H9 (cell line): ENCODE data around the gene LAMC2. TPM values are rescaled to one million over a fixed set of nuclear protein-coding genes. Genes with fewer than 3 reads are reported as not detected.

ENCODE experiments used
- DNase-seq: peaks from one replicate; pipeline ENCODE4 v3.0.0-alpha.2; 2017
- H2AFZ ChIP-seq: one replicate; pipeline ENCODE4 v1.6.1; 2013; ENCODE audit warnings: mild to moderate bottlenecking, low read length, control low read depth, moderate library complexity
- H2AK5ac ChIP-seq: 2 replicates; pipeline ENCODE4 v1.6.1; 2013; ENCODE audit warnings: low read length, control low read depth, mixed read lengths; ENCODE audit not compliant: insufficient read length
- H2BK120ac ChIP-seq: one replicate; pipeline ENCODE4 v1.6.1; 2013; ENCODE audit warnings: low read depth, mild to moderate bottlenecking, low read length, control low read depth, inconsistent platforms; ENCODE audit not compliant: poor library complexity, severe bottlenecking
- H2BK12ac ChIP-seq: 2 replicates; pipeline ENCODE4 v1.6.1; 2013; ENCODE audit warnings: low read length, control low read depth, mixed read lengths, low read depth; ENCODE audit not compliant: insufficient read length
- H2BK15ac ChIP-seq: 2 replicates; pipeline ENCODE4 v1.6.1; 2013; ENCODE audit warnings: low read depth, low read length, control low read depth
- H2BK20ac ChIP-seq: one replicate; pipeline ENCODE4 v1.6.1; 2013; ENCODE audit warnings: low read depth, mild to moderate bottlenecking, low read length, control low read depth, inconsistent platforms; ENCODE audit not compliant: poor library complexity, severe bottlenecking
- H2BK5ac ChIP-seq: 2 replicates; pipeline ENCODE4 v1.6.1; 2013; ENCODE audit warnings: low read length, control low read depth, mixed read lengths; ENCODE audit not compliant: insufficient read length
- H3K14ac ChIP-seq: 2 replicates; pipeline ENCODE4 v1.6.1; 2013; ENCODE audit warnings: low read length, control low read depth; ENCODE audit not compliant: insufficient read depth
- H3K18ac ChIP-seq: 2 replicates; pipeline ENCODE4 v1.6.1; 2013; ENCODE audit warnings: low read depth, mild to moderate bottlenecking, mixed read lengths, low read length, control low read depth; ENCODE audit not compliant: insufficient read length
- H3K23ac ChIP-seq: 2 replicates; pipeline ENCODE4 v1.6.1; 2013; ENCODE audit warnings: low read length, control low read depth, mixed read lengths, low read depth; ENCODE audit not compliant: insufficient read length
- H3K23me2 ChIP-seq: 2 replicates; pipeline ENCODE4 v1.6.1; 2013; ENCODE audit warnings: low read depth, mild to moderate bottlenecking, mixed read lengths, low read length, control low read depth; ENCODE audit not compliant: insufficient read length, poor library complexity, severe bottlenecking
- H3K27ac ChIP-seq: 2 replicates; pipeline ENCODE4 v1.5.1; 2013; ENCODE audit warnings: low read length, control low read depth, mixed read lengths, low read depth; ENCODE audit not compliant: insufficient read length
- H3K27me3 ChIP-seq: 2 replicates; pipeline ENCODE4 v1.6.1; 2013; ENCODE audit warnings: low read length, control low read depth, inconsistent platforms; ENCODE audit not compliant: insufficient read depth
- H3K4ac ChIP-seq: 2 replicates; pipeline ENCODE4 v1.6.1; 2013; ENCODE audit warnings: low read depth, mild to moderate bottlenecking, control low read depth, inconsistent platforms, low read length, moderate library complexity
- H3K4me1 ChIP-seq: 2 replicates; pipeline ENCODE4 v1.6.1; 2013; ENCODE audit warnings: low read length, control low read depth, inconsistent platforms; ENCODE audit not compliant: insufficient read depth
- H3K4me2 ChIP-seq: 2 replicates; pipeline ENCODE4 v1.6.1; 2013; ENCODE audit warnings: low read length, control low read depth, mixed read lengths; ENCODE audit not compliant: insufficient read length, insufficient read depth
- H3K56ac ChIP-seq: 2 replicates; pipeline ENCODE4 v1.6.1; 2013; ENCODE audit warnings: low read depth, mild to moderate bottlenecking, mixed read lengths, low read length, control low read depth; ENCODE audit not compliant: insufficient read length
- H3K79me1 ChIP-seq: 2 replicates; pipeline ENCODE4 v1.6.1; 2013; ENCODE audit warnings: low read depth, mild to moderate bottlenecking, moderate library complexity, low read length, control low read depth, inconsistent platforms; ENCODE audit not compliant: insufficient read depth, poor library complexity, severe bottlenecking
- H3K79me2 ChIP-seq: 2 replicates; pipeline ENCODE4 v1.6.1; 2013; ENCODE audit warnings: low read length, control low read depth, inconsistent platforms; ENCODE audit not compliant: insufficient read depth
- H3K9ac ChIP-seq: 2 replicates; pipeline ENCODE4 v1.6.1; 2013; ENCODE audit warnings: low read length, control low read depth, mixed read lengths; ENCODE audit not compliant: insufficient read length; ENCODE audit errors: extremely low read depth
- H3K9me3 ChIP-seq: one replicate; pipeline ENCODE4 v1.6.1; 2013; ENCODE audit warnings: low read depth, low read length, inconsistent platforms; ENCODE audit not compliant: control insufficient read depth
- H3T11ph ChIP-seq: one replicate; pipeline ENCODE4 v1.6.1; 2013; ENCODE audit warnings: mild to moderate bottlenecking, low read length, control low read depth, inconsistent platforms
- H4K20me1 ChIP-seq: one replicate; pipeline ENCODE4 v1.6.1; 2013; ENCODE audit not compliant: control insufficient read depth, insufficient read length, insufficient read depth
- H4K5ac ChIP-seq: 2 replicates; pipeline ENCODE4 v1.6.1; 2013; ENCODE audit warnings: low read depth, mild to moderate bottlenecking, mixed read lengths, low read length, control low read depth; ENCODE audit not compliant: insufficient read length
- H4K8ac ChIP-seq: replicated peaks from 2 replicates; pipeline ENCODE4 v1.6.1; 2013; ENCODE audit warnings: low read length, control low read depth, mixed read lengths, low read depth; ENCODE audit not compliant: insufficient read length
- H4K91ac ChIP-seq: 2 replicates; pipeline ENCODE4 v1.6.1; 2013; ENCODE audit warnings: low read depth, mild to moderate bottlenecking, moderate library complexity, mixed read lengths, low read length, control low read depth; ENCODE audit not compliant: insufficient read length
- H3K27ac Mint-ChIP-seq, 3 experiments: 2 replicates in 2 of 3; 3 replicates in 1 of 3; pipeline ENCODE4 v1.8.0; 2020 to 2021; ENCODE audit warnings: mixed read lengths in 3 of 3, mild to moderate bottlenecking in 1 of 3, moderate library complexity in 1 of 3
- H3K27me3 Mint-ChIP-seq: 2 replicates; pipeline ENCODE4 v1.8.0; 2021; ENCODE audit warnings: low read depth, mild to moderate bottlenecking, moderate library complexity, mixed read lengths
- H3K36me3 Mint-ChIP-seq, 3 experiments: 2 replicates in 2 of 3; 3 replicates in 1 of 3; pipeline ENCODE4 v1.8.0; 2020 to 2021; ENCODE audit warnings: low read depth in 3 of 3, mixed read lengths in 3 of 3; ENCODE audit not compliant: insufficient read depth in 1 of 3
- H3K4me1 Mint-ChIP-seq, 2 experiments: 2 replicates each; pipeline ENCODE4 v1.8.0; 2020; ENCODE audit warnings: mixed read lengths in 2 of 2
- H3K4me3 Mint-ChIP-seq, 2 experiments: 2 replicates in 1 of 2; 3 replicates in 1 of 2; pipeline ENCODE4 v1.8.0; 2020 to 2021; ENCODE audit warnings: mild to moderate bottlenecking in 2 of 2, mixed read lengths in 2 of 2, moderate library complexity in 1 of 2
- H3K9me3 Mint-ChIP-seq, 2 experiments: 2 replicates in 1 of 2; 3 replicates in 1 of 2; pipeline ENCODE4 v1.8.0; 2020; ENCODE audit warnings: mild to moderate bottlenecking in 2 of 2, mixed read lengths in 2 of 2, moderate library complexity in 1 of 2
- CTCF ChIP-seq: fragments of 200-600 bp; sonication (generic); conservative IDR thresholded peaks from 3 replicates; pipeline ENCODE4 v1.8.0; 2021; ENCODE audit warnings: antibody characterized with exemption, mild to moderate bottlenecking
- total RNA-seq: library from RNA; stranded (reverse); gene quantifications from 2 replicates; pipeline ENCODE4 v1.2.1, GENCODE V29; 2021

LAMC2 gene
- total RNA-seq, 1 experiment from 2014 or later, result 7.4 TPM

GRCh38 chr1:183246436-183246835 lies 60.4 kb downstream of the LAMC2 start:
- Histone ChIP-seq H2BK5ac (no peak overlapping the region), H3K9me3 (no peaks in the 10 kb centered on the region), H2BK15ac (no peak overlapping the region), H3K14ac (no peak overlapping the region), H4K8ac (no peak overlapping the region), H3K18ac (no peak overlapping the region), H3K79me2 (no peaks in the 10 kb centered on the region), H3K23ac (no peak overlapping the region), H3T11ph (no peak overlapping the region), H4K5ac (no peak overlapping the region), H2AK5ac (no peak overlapping the region), H4K20me1 (no peaks in the 10 kb centered on the region), H4K91ac (no peak overlapping the region), H3K56ac (no peak overlapping the region), H2AFZ (no peak overlapping the region), H3K4me2 (no peak overlapping the region), H3K9ac (no peak overlapping the region), H3K27me3 (no peaks in the 10 kb centered on the region), H3K4ac (no peak overlapping the region), H2BK12ac (no peak overlapping the region), H2BK20ac (no peak overlapping the region), H3K4me1 (no peaks in the 10 kb centered on the region), H2BK120ac (no peak overlapping the region), H3K79me1 (no peaks in the 10 kb centered on the region), H3K23me2 (no peaks in the 10 kb centered on the region), H3K27ac (no peak overlapping the region)
- H3K27me3 Mint-ChIP-seq, result no peaks in the 10 kb centered on the region
- no peak for DNase-seq
- H3K27ac Mint-ChIP-seq, result no peak overlapping the region
- no peak overlapping the region for H3K4me3 Mint-ChIP-seq
- TF ChIP-seq CTCF, result no peak
- peaks cover 9 to 16% (median 14%) of the 10 kb centered on the region in 3 experiments; a peak in 6 of 7 replicates for H3K36me3 Mint-ChIP-seq
- H3K4me1 Mint-ChIP-seq, result peaks cover 3 to 12% of the 10 kb centered on the region in 2 experiments; a peak in 2 of 4 replicates
- peaks cover 2% of the 10 kb centered on the region in 2 experiments; a peak in 3 of 5 replicates for H3K9me3 Mint-ChIP-seq
